NCI-H2107 treated with DMSO at 0.1 percent for 48 hours (cell line): ENCODE measurements around the gene ZNF438.

Experiments
- DNase-seq: peaks from one replicate; lab custom pipeline; 2025; ENCODE audit not compliant: unreplicated experiment; lab: John Stamatoyannopoulos, UW

Gene ZNF438

GRCh38 chr10:30855131-30855530 lies 176.5 kb downstream of the ZNF438 start:
- DNase-seq, result no peak

GRCh38 chr10:30854656-30855055 lies 177.0 kb downstream of the ZNF438 start:
- DNase-seq, result no peak

GRCh38 chr10:30853066-30853465 lies 178.6 kb downstream of the ZNF438 start:
- no peak for DNase-seq

- DNase-seq, result no peak
These were observed 180.9 kb downstream of the ZNF438 start for GRCh38 chr10:30850776-30851175.

GRCh38 chr10:30849231-30850035 lies 182.2 kb downstream of the ZNF438 start:
- DNase-seq, result no peak

- no peak for DNase-seq
These were observed 183.2 kb downstream of the ZNF438 start for GRCh38 chr10:30848396-30849032.

GRCh38 chr10:30847642-30848041 lies 184.0 kb downstream of the ZNF438 start:
- DNase-seq, result no peak

- DNase-seq, result no peak
These were observed 184.5 kb downstream of the ZNF438 start for GRCh38 chr10:30847199-30847598.

- DNase-seq, result no peak
These were observed 185.0 kb downstream of the ZNF438 start for GRCh38 chr10:30846710-30847109.

GRCh38 chr10:30842894-30843293 lies 188.8 kb downstream of the ZNF438 start:
- no peak for DNase-seq

- no peak for DNase-seq
These were observed 189.5 kb downstream of the ZNF438 start for GRCh38 chr10:30842185-30842584.

- no peak for DNase-seq
These were observed 191.1 kb downstream of the ZNF438 start for GRCh38 chr10:30840395-30841050.

GRCh38 chr10:30839652-30840051 lies 192.0 kb downstream of the ZNF438 start:
- no peak for DNase-seq

- DNase-seq, result no peak
These were observed 195.3 kb downstream of the ZNF438 start for GRCh38 chr10:30836406-30836805.

GRCh38 chr10:30835146-30835545 lies 196.5 kb downstream of the ZNF438 start:
- no peak for DNase-seq

- no peak for DNase-seq
These were observed 197.0 kb downstream of the ZNF438 start for GRCh38 chr10:30834651-30835050.

GRCh38 chr10:30834153-30834552 lies 197.5 kb downstream of the ZNF438 start:
- DNase-seq, result no peak

- DNase-seq, result no peak
These were observed 198.1 kb downstream of the ZNF438 start for GRCh38 chr10:30833628-30833970.

GRCh38 chr10:30832749-30833627 lies 198.7 kb downstream of the ZNF438 start:
- DNase-seq, result no peak

GRCh38 chr10:30832001-30832748 lies 199.5 kb downstream of the ZNF438 start:
- DNase-seq, result no peak
